Astrocyte (in vitro differentiated cells and primary cell): ENCODE measurements around the gene ARHGEF40.

ENCODE experiments used
- CTCF ChIP-seq: IDR thresholded peaks from 2 replicates; pipeline ENCODE4 v1.5.1; 2011; ENCODE audit warnings: low read depth, mild to moderate bottlenecking, inconsistent platforms, low read length, moderate library complexity; ENCODE audit not compliant: insufficient read depth
- EZH2 ChIP-seq: IDR thresholded peaks from 2 replicates; pipeline ENCODE4 v1.6.1; 2012; ENCODE audit warnings: mild to moderate bottlenecking, low read length, inconsistent platforms; ENCODE audit not compliant: insufficient read depth

- no peak for TF ChIP-seq CTCF
- no peak for TF ChIP-seq EZH2
Observed at GRCh38 chr14:21038441-21039422, 31.4 kb upstream of the ARHGEF40 start.
